SK-N-SH (cell line): ENCODE data around the gene ABO. TPM values are rescaled to one million over a fixed set of nuclear protein-coding genes. Genes with fewer than 3 reads are reported as not detected.

Experiments used
- CTCF ChIA-PET: fragments of 300-600, 350-600 bp; formaldehyde crosslinking; extraction: SDS; loops from one replicate; lab custom pipeline; 2021; lab: Yijun Ruan, JAX
- POLR2A ChIA-PET: fragments of 350-600 bp; sonication (Branson Sonifier 250); formaldehyde crosslinking; extraction: SDS; loops from one replicate; lab custom pipeline; 2020; ENCODE audit warnings: antibody characterized with exemption, inconsistent platforms; lab: Yijun Ruan, JAX
- DNase-seq: peaks from one replicate; pipeline ENCODE4 v3.0.0; 2012
- H2AFZ ChIP-seq: fragments of 200-600 bp; sonication (generic); 2 replicates; pipeline ENCODE4 v1.8.1; 2016; ENCODE audit warnings: antibody characterized with exemption, mild to moderate bottlenecking, low read depth
- H3F3A ChIP-seq: fragments of 200-600 bp; sonication (generic); replicated peaks from 2 replicates; pipeline ENCODE3; 2016; ENCODE audit warnings: antibody characterized with exemption, mild to moderate bottlenecking; ENCODE audit not compliant: insufficient read depth
- H3K27ac ChIP-seq, 2 experiments: fragments of 200-500 bp in 1 of 2; fragments of 200-600 bp in 1 of 2; sonication (Bioruptor generic) in 1 of 2; sonication (generic), shearing (Covaris generic) in 1 of 2; 2 replicates each; pipeline versions ENCODE4 v1.5.1 to v1.6.1; 2014 to 2016; ENCODE audit warnings: low read depth in 2 of 2, inconsistent platforms in 1 of 2, low read length in 1 of 2, mild to moderate bottlenecking in 1 of 2, mixed read lengths in 1 of 2
- H3K27me3 ChIP-seq: fragments of 200-600 bp; sonication (generic), shearing (Covaris generic); 2 replicates; pipeline ENCODE4 v1.6.1; 2016; ENCODE audit warnings: mixed run types; ENCODE audit not compliant: insufficient read depth
- H3K36me3 ChIP-seq, 2 experiments: fragments of 200-500 bp in 1 of 2; fragments of 200-600 bp in 1 of 2; sonication (Bioruptor generic) in 1 of 2; sonication (generic) in 1 of 2; replicated peaks in 1 of 2; 2 replicates each; pipeline versions ENCODE3 to v1.5.1; 2014 to 2016; ENCODE audit warnings: low read length in 1 of 2, mild to moderate bottlenecking in 1 of 2; ENCODE audit not compliant: insufficient read depth in 2 of 2, control insufficient read depth in 1 of 2
- H3K4me1 ChIP-seq, 2 experiments: fragments of 200-500 bp in 1 of 2; fragments of 200-600 bp in 1 of 2; sonication (Bioruptor generic) in 1 of 2; sonication (generic), shearing (Covaris generic) in 1 of 2; 2 replicates each; pipeline versions ENCODE4 v1.5.1 to v1.6.1; 2014 to 2016; ENCODE audit warnings: low read depth in 1 of 2, low read length in 1 of 2, mixed run types in 1 of 2; ENCODE audit not compliant: insufficient read depth in 2 of 2, control insufficient read depth in 1 of 2
- H3K4me2 ChIP-seq: fragments of 200-600 bp; sonication (generic), shearing (Covaris generic); 2 replicates; pipeline ENCODE4 v1.6.1; 2017; ENCODE audit warnings: mixed run types
- H3K4me3 ChIP-seq, 2 experiments: fragments of 200-500 bp in 1 of 2; fragments of 200-600 bp in 1 of 2; sonication (Bioruptor generic) in 1 of 2; sonication (generic), shearing (Covaris generic) in 1 of 2; 2 replicates each; pipeline versions ENCODE4 v1.5.1 to v1.8.1; 2014 to 2016; ENCODE audit warnings: low read depth in 2 of 2, inconsistent platforms in 1 of 2, low read length in 1 of 2, mild to moderate bottlenecking in 1 of 2, mixed read lengths in 1 of 2, moderate library complexity in 1 of 2
- H3K79me2 ChIP-seq: fragments of 200-600 bp; sonication (generic); 2 replicates; pipeline ENCODE4 v1.8.1; 2017; ENCODE audit warnings: mild to moderate bottlenecking; ENCODE audit not compliant: insufficient read depth
- H3K9ac ChIP-seq: fragments of 200-600 bp; sonication (generic); 2 replicates; pipeline ENCODE4 v1.6.1; 2017; ENCODE audit warnings: mixed run types
- H3K9me2 ChIP-seq: fragments of 200-600 bp; sonication (generic); 2 replicates; pipeline ENCODE4 v1.6.1; 2017; ENCODE audit warnings: mixed run types
- H3K9me3 ChIP-seq: fragments of 200-600 bp; sonication (generic); 2 replicates; pipeline ENCODE4 v1.6.1; 2017; ENCODE audit warnings: mixed run types, mild to moderate bottlenecking, moderate library complexity
- H4K20me1 ChIP-seq: fragments of 200-600 bp; sonication (generic); 2 replicates; pipeline ENCODE4 v1.6.1; 2017; ENCODE audit warnings: mild to moderate bottlenecking, mixed run types; ENCODE audit not compliant: insufficient read depth
- CHD2 ChIP-seq: fragments of 150-350 bp; IDR thresholded peaks from 2 replicates; pipeline ENCODE4 v1.6.1; 2018; ENCODE audit warnings: low read length; ENCODE audit not compliant: partially characterized antibody
- EP300 ChIP-seq, 2 experiments: IDR thresholded peaks; 2 replicates each; pipeline versions ENCODE4 v1.4.0 to v1.6.1; 2012; ENCODE audit warnings: borderline replicate concordance in 1 of 2, low read depth in 1 of 2, low read length in 1 of 2
- EZH2phosphoT487 ChIP-seq: fragments of 200-600 bp; sonication (generic); IDR thresholded peaks from 2 replicates; pipeline ENCODE4 v1.6.1; 2017; ENCODE audit warnings: low read depth, mixed run types, mild to moderate bottlenecking, antibody characterized with exemption, moderate library complexity, borderline replicate concordance
- FOSL2 ChIP-seq: IDR thresholded peaks from 2 replicates; pipeline ENCODE4 v1.4.0; 2012; ENCODE audit warnings: low read depth, mild to moderate bottlenecking, moderate library complexity, borderline replicate concordance
- FOXJ3 ChIP-seq: sonication (generic); formaldehyde crosslinking; IDR thresholded peaks from 2 replicates; pipeline ENCODE4 v1.5.1; 2020; ENCODE audit warnings: mild to moderate bottlenecking, missing genetic modification reagents
- FOXM1 ChIP-seq: IDR thresholded peaks from 2 replicates; pipeline ENCODE4 v1.4.0; 2012; ENCODE audit warnings: low read depth, mild to moderate bottlenecking
- GABPA ChIP-seq: IDR thresholded peaks from 2 replicates; pipeline ENCODE4 v1.4.0; 2012; ENCODE audit warnings: low read depth, mild to moderate bottlenecking
- JUND ChIP-seq: IDR thresholded peaks from 2 replicates; pipeline ENCODE4 v1.4.0; 2012
- MXI1 ChIP-seq: IDR thresholded peaks from 2 replicates; pipeline ENCODE4 v1.6.1; 2012; ENCODE audit warnings: mild to moderate bottlenecking, low read depth, low read length, improper control_type of control experiment
- NRF1 ChIP-seq: IDR thresholded peaks from 2 replicates; pipeline ENCODE4 v1.6.1; 2012; ENCODE audit warnings: low read depth, mild to moderate bottlenecking, low read length
- RFX5 ChIP-seq: IDR thresholded peaks from 2 replicates; pipeline ENCODE4 v1.6.1; 2012; ENCODE audit warnings: mild to moderate bottlenecking, improper control_type of control experiment, low read length
- SIN3A ChIP-seq: IDR thresholded peaks from 2 replicates; pipeline ENCODE4 v1.6.1; 2012; ENCODE audit warnings: low read depth, mild to moderate bottlenecking, low read length, moderate library complexity, borderline replicate concordance
- TEAD4 ChIP-seq: IDR thresholded peaks from 2 replicates; pipeline ENCODE4 v1.4.0; 2012; ENCODE audit warnings: mild to moderate bottlenecking, borderline replicate concordance; ENCODE audit not compliant: insufficient read depth
- YY1 ChIP-seq: IDR thresholded peaks from 2 replicates; pipeline ENCODE4 v1.4.0; 2012; ENCODE audit warnings: low read depth, mild to moderate bottlenecking
- WGBS: methylation state at CpG from one replicate; pipeline ENCODE4 v1.1.6; 2017; ENCODE audit warnings: low lambda C conversion rate; 5-methylcytosine and 5-hydroxymethylcytosine counted together
- polyA plus RNA-seq, 3 experiments: library from polyadenylated mRNA; depleted of rRNA; stranded (reverse); fragments of >200 nt; gene quantifications; 2 replicates each; pipeline ENCODE4 v1.2.3, GENCODE V29; 2012
- TF ChIP-seq, protein P1 (sequence below): IDR thresholded peaks from 2 replicates; pipeline ENCODE4 v1.4.0; 2012; ENCODE audit warnings: low read depth
- TF ChIP-seq, protein P2 (sequence below): fragments of 150-350 bp; IDR thresholded peaks from 2 replicates; pipeline ENCODE4 v1.6.1; 2017; ENCODE audit warnings: antibody characterized with exemption, low read length, low read depth, borderline replicate concordance
- TF ChIP-seq, protein P3 (sequence below): IDR thresholded peaks from 2 replicates; pipeline ENCODE4 v1.4.0; 2012; ENCODE audit warnings: low read depth, borderline replicate concordance

Gene ABO
- polyA plus RNA-seq, 1 of the 3 experiments (the other 2 are of a cell fraction), result not detected

DNA sequence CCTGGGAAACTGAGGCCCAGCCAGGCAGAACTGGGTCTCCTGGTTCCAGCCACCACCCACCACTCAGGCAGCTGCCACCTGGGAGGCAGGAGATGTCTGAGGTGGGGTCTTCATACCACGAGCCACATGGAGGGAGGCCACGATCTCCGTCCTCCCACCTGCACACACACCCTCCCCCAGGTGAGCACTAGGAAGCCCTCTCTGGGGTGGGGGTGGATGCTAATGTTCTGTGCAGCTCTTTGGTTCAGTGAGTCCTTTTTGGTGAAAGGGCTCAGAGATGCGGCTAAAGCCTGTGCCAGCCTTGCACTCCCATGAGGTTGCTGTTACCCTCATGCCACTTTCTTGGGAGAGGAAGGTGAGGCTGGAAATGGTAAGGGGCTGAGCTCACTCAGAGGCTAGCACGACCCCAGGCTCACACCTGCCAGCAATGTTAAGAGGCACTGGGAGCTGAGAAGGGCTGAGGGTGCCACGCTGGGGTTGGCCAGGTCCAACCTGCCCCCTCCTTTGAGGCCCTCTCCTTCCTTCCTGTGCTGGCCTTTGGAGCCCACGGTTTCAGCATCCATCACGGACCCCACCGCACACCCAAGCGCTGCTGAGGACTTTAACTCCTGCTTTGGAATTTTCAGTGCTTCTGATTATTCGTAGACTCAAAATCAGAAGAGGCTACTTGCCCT lies 39.3 kb downstream of the ABO start:
- Histone ChIP-seq H3K36me3 (no peaks in the 10 kb centered on the region), H3K4me2 (no peak overlapping the region), H3K27me3 (peaks cover under 1% of the 10 kb centered on the region; the same call in 1 of the 2 replicates), H2AFZ (no peak overlapping the region), H3K9me3 (no peaks in the 10 kb centered on the region), H3K79me2 (no peaks in the 10 kb centered on the region), H4K20me1 (no peaks in the 10 kb centered on the region), H3F3A (no peaks in the 10 kb centered on the region), H3K4me3 (no peak overlapping the region), H3K4me1 (peaks cover 0 to 2% of the 10 kb centered on the region in 2 experiments; a peak in 1 of 4 replicates)
- POLR2A ChIA-PET, result no interaction called here
- CTCF ChIA-PET, result no interaction called here
- TF ChIP-seq NRF1 (no peak), RFX5 (no peak), YY1 (no peak), FOXJ3 (CRISPR knock-in tag) (no peak), MXI1 (no peak), EP300 (IDR thresholded peaks at IDR 0.05; ENCODE audit: borderline replicate concordance in 1 of 2, low read depth in 1 of 2, low read length in 1 of 2) (no peak), JUND (no peak), EZH2phosphoT487 (no peak)
- TF ChIP-seq, protein P1, sequence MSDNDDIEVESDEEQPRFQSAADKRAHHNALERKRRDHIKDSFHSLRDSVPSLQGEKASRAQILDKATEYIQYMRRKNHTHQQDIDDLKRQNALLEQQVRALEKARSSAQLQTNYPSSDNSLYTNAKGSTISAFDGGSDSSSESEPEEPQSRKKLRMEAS, result no peak
- TF ChIP-seq, protein P2, sequence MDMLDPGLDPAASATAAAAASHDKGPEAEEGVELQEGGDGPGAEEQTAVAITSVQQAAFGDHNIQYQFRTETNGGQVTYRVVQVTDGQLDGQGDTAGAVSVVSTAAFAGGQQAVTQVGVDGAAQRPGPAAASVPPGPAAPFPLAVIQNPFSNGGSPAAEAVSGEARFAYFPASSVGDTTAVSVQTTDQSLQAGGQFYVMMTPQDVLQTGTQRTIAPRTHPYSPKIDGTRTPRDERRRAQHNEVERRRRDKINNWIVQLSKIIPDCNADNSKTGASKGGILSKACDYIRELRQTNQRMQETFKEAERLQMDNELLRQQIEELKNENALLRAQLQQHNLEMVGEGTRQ, result no peak
- TF ChIP-seq, all 33 proteins: peak for 0
- H3K9ac ChIP-seq, result no peak overlapping the region
- 36% methylated on average over 3 of the region's 11 CpGs for WGBS
- H3K9me2 ChIP-seq, result no peaks in the 10 kb centered on the region
- no peak overlapping the region for H3K27ac ChIP-seq
- no peak for DNase-seq

DNA sequence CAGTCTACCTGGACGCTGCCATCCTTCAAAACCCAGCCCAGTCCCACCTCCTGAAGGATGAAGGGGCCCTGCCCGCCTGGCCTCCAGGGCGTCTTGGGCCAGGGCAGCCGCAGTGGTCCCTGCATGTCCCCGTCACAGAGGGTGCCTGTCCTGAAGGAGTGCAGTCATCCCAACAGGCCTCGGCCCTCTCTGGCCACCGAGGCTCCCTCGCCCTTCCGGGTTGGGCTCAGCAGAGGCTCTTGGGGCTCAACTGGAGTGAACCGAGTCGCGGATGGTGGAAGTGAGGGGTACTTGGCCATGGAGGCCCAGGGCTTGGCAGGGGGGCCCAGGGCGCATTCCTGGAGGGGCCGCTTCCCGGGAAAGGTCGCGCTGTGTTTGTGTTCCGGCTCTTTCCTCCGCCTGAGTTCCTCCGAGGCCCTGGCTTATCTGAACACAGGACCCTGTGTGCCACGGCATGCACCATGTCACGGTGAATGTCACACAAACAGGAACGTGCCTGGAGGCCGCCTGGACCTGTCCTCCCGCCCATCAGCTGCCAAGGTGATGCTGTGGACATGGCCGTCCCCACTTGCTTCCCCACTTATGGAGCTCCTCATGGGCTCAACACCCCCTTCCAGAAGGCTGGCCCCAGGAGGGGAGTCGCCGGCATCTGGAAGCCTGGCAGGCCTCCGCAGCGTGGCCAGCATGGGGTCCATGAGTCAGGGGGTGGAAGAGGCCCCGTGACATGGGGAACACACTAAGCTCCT lies 40.3 kb downstream of the ABO start:
- H3K27me3 ChIP-seq, result no peaks in the 10 kb centered on the region
- no peak overlapping the region for H3K27ac ChIP-seq
- TF ChIP-seq JUND, result no peak
- no peak for TF ChIP-seq GABPA
- TF ChIP-seq CHD2, result no peak
- no peak for TF ChIP-seq RFX5
- TF ChIP-seq TEAD4, result no peak
- no peak for TF ChIP-seq FOXM1
- TF ChIP-seq SIN3A, result no peak
- TF ChIP-seq, protein P3, sequence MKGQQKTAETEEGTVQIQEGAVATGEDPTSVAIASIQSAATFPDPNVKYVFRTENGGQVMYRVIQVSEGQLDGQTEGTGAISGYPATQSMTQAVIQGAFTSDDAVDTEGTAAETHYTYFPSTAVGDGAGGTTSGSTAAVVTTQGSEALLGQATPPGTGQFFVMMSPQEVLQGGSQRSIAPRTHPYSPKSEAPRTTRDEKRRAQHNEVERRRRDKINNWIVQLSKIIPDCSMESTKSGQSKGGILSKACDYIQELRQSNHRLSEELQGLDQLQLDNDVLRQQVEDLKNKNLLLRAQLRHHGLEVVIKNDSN, result no peak
- no peak for TF ChIP-seq FOSL2
- no peak for TF ChIP-seq EP300 (IDR thresholded peaks at IDR 0.05; ENCODE audit: borderline replicate concordance in 1 of 2, low read depth in 1 of 2, low read length in 1 of 2)
- TF ChIP-seq, all 33 proteins: peak for 0
- no peaks in the 10 kb centered on the region for H3K9me2 ChIP-seq
- CTCF ChIA-PET, result no interaction called here
- H3K9me3 ChIP-seq, result no peaks in the 10 kb centered on the region
- H4K20me1 ChIP-seq, result no peaks in the 10 kb centered on the region
- no peak overlapping the region for H3K4me2 ChIP-seq
- H3K9ac ChIP-seq, result no peak overlapping the region
- H3K36me3 ChIP-seq, result no peaks in the 10 kb centered on the region
- no peak overlapping the region for H3K4me3 ChIP-seq
- H3F3A ChIP-seq, result no peaks in the 10 kb centered on the region
- peaks cover 0 to 2% of the 10 kb centered on the region in 2 experiments; a peak in 1 of 4 replicates for H3K4me1 ChIP-seq
- WGBS, result 69% methylated on average over 27 of the region's 31 CpGs
- POLR2A ChIA-PET, result no interaction called here
- DNase-seq, result no peak
- no peak overlapping the region for H2AFZ ChIP-seq
- no peaks in the 10 kb centered on the region for H3K79me2 ChIP-seq
